Lower leg skin (tissue), 3 donors: Measurements from ENCODE around the gene CD99.

Experiments
- POLR2A ChIP-seq, 2 donors: fragments of 450-650 bp; IDR thresholded peaks; one replicate each; pipeline ENCODE4 v1.6.1; 2016 to 2017; ENCODE audit warnings: antibody characterized with exemption in 2 of 2, mild to moderate bottlenecking in 1 of 2, moderate library complexity in 1 of 2
- TF ChIP-seq, protein P1 (sequence below), 3 donors: fragments of 450-650 bp; IDR thresholded peaks; one replicate each; pipeline ENCODE4 v1.5.1; 2016; ENCODE audit warnings: antibody characterized with exemption in 3 of 3, mild to moderate bottlenecking in 3 of 3, moderate library complexity in 2 of 3

DNA sequence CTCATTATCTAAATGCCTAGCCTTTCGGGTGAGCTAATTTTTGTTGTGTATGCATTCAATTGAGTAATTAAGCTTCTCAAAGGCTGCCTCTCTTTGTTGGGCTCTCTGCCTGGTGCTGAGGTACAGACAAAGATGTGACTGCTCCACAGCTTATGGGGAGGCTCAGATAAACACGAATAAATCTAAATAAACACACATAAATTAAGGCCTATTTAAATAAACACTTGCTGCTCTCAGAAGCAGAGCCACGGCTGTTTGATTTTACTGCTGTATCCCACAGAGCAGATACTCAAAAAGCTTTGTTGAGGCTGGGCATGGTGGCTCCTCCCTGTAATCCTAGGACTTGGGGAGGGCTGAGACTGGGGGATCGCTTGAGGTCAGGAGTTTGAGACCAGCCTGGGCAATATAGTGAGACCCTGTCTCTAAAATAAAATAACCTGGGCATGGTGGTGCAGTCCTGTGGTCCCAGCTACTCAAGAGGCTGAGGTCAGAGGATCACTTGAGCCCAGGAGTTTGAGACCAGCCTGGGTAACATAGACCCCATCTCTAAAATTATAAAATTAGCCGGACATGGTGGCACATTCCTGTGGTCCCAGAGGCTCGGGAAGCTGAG is 8.4 kb upstream of the CD99 start:
- TF ChIP-seq, protein P1, sequence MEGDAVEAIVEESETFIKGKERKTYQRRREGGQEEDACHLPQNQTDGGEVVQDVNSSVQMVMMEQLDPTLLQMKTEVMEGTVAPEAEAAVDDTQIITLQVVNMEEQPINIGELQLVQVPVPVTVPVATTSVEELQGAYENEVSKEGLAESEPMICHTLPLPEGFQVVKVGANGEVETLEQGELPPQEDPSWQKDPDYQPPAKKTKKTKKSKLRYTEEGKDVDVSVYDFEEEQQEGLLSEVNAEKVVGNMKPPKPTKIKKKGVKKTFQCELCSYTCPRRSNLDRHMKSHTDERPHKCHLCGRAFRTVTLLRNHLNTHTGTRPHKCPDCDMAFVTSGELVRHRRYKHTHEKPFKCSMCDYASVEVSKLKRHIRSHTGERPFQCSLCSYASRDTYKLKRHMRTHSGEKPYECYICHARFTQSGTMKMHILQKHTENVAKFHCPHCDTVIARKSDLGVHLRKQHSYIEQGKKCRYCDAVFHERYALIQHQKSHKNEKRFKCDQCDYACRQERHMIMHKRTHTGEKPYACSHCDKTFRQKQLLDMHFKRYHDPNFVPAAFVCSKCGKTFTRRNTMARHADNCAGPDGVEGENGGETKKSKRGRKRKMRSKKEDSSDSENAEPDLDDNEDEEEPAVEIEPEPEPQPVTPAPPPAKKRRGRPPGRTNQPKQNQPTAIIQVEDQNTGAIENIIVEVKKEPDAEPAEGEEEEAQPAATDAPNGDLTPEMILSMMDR (IDR thresholded peaks at IDR 0.05), result no peak
- no peak for TF ChIP-seq POLR2A (IDR thresholded peaks at IDR 0.05)
